Activated CD8-positive, alpha-beta memory T cell treated with anti-CD3 and anti-CD28 coated beads for 36 hours (primary cell): ENCODE results near the gene ASF1B. TPM values are rescaled to one million over a fixed set of nuclear protein-coding genes. Genes with fewer than 3 reads are reported as not detected.

Experiments
- CTCF ChIA-PET: fragments of 350-600 bp; sonication (Branson Sonifier 250); formaldehyde crosslinking; loops from one replicate; lab custom pipeline; 2021; ENCODE audit warnings: antibody characterized with exemption; lab: Charles Lee
- POLR2A ChIA-PET: fragments of 350-600 bp; sonication (Branson Sonifier 250); formaldehyde crosslinking; loops from one replicate; lab custom pipeline; 2021; ENCODE audit warnings: antibody characterized with exemption; lab: Charles Lee
- total RNA-seq, 2 experiments: library from RNA; stranded (reverse); gene quantifications; one replicate each; pipeline ENCODE4 v1.2.3, GENCODE V29; 2021

ASF1B gene
- total RNA-seq, 2 experiments from 2014 or later, result 79.7 to 83.6 TPM

- POLR2A ChIA-PET, result no interaction called here
- CTCF ChIA-PET, result interaction anchor here (3.4 kb wide), 1 partner anchor 14 kb away, joined by 19 read pairs; no protein-coding TSS in a partner anchor
Measured at GRCh38 chr19:14101003-14101545, 35.3 kb downstream of the ASF1B start.

DNA sequence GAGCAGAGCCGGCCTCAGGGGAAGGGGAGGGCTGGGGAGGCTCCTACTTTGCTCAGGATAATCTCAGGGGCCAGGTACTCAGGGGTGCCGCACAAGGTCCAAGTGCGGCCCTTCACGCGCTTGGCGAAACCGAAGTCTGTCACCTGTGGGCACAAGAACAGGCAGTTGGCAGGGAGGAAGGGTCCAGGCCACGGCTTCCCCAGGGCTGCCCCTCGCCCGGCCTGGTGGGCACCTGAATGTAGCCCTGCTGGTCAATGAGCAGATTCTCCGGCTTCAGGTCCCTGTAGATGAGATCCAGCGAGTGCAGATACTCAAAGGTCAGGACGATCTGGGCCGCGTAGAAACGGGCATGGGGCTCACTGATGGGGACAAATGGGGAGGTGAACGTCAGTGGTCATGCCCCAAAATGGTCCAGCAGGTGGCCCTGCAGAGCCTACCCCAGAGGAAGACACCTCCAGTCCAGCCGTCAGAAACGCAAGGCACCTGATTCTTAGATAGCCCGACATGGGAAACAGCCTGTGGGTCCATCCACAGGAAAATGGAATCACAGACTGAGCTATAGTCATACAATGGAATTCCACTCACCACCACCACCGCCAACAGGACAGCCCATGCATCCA is 38.7 kb downstream of the ASF1B start:
- CTCF ChIA-PET, result no interaction called here
- POLR2A ChIA-PET, result no interaction called here

DNA sequence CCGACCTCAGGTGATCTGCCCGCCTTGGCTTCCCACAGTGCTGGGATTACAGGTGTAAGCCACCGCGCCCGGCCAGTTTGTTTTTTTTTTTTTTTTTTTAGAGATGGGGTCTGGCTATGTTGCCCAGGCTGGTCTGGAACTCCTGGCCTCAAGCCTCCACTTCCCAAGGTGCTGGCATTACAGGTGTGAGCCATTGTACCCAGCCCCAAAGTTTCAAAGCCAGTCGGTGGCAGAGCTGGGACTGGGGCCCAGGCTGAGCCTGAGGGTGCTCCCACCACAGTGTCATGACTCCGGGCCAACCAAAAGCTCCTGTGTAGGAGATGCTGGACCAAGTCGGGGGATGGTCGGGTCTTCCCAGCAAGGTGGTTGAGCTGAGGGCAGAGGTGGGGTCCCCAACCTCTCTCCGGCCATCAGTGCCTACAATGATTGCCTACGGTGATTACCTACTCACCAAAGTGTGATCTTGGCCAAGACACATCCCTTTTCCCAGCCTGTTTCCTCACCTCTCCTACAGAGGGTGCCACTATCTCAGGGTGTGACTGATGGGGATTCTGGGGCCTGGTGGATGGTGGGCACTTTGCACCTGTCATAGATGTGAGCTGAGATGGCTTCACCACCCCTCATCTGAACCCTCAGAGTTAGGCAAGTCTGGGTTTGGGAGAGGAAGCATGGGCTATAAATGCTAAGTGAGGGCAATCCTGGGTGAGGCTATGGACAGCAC is 40.0 kb downstream of the ASF1B start:
- POLR2A ChIA-PET, result no interaction called here

GRCh38 chr19:14094854-14095253 is 41.5 kb downstream of the ASF1B start:
- ChIA-PET POLR2A (no interaction called here), CTCF (interaction anchor here (2.2 kb wide), 1 partner anchor 19 kb away, joined by 6 read pairs; no protein-coding TSS in a partner anchor)

More for the DNA sequence above, 40.0 kb downstream of the ASF1B start:
- CTCF ChIA-PET, result interaction anchor here (0.7 kb wide), 2 partner anchors 144 to 388 kb away, joined by 4 to 6 read pairs; no protein-coding TSS in a partner anchor

- CTCF ChIA-PET, result interaction anchor here (1.1 to 2.2 kb wide), 3 partner anchors 19 to 22 kb away, joined by 3 to 6 read pairs (median 6); a partner anchor contains a TSS
- POLR2A ChIA-PET, result no interaction called here
Measured at GRCh38 chr19:14093117-14093823, 43.1 kb downstream of the ASF1B start.

DNA sequence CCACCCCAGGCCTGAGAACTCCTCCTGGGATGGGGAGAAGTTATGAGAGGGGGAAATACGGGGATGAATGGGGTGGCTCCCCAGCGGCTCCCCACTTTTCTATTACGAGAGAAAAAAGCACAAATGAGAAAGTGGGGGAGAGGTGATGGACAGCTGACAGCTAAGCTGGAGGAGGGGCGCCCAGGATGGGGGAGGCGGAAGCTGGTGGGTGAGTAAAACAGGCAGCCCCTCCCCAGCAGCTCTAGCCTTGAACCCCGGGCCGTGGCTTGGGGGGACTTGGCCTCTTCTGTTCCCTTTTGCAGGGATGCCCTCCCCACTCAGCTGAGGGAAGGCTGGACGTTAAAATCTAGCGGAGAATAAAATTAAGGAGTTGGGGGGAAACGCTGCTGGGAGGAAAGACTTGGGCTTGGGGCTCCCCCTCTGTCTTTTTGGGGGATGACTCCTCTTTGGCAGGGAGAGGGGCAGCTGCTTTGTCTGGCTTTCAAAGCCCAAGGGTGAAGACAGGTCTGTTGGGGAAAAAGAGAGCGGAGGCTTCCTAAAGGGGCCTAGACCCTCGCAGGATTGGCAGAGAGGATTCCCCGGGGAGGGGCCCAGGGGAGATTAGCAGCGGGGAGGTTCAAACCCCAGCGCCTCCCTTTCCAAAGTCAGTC is 44.5 kb downstream of the ASF1B start:
- ChIA-PET CTCF (interaction anchor here (0.8 to 1.3 kb wide), 2 partner anchors 23 to 33 kb away, joined by 3 to 6 read pairs; no protein-coding TSS in a partner anchor), POLR2A (interaction anchor here (0.8 to 1.7 kb wide), 3 partner anchors 10 to 45 kb away, joined by 4 to 8 read pairs (median 4); no protein-coding TSS in a partner anchor)

DNA sequence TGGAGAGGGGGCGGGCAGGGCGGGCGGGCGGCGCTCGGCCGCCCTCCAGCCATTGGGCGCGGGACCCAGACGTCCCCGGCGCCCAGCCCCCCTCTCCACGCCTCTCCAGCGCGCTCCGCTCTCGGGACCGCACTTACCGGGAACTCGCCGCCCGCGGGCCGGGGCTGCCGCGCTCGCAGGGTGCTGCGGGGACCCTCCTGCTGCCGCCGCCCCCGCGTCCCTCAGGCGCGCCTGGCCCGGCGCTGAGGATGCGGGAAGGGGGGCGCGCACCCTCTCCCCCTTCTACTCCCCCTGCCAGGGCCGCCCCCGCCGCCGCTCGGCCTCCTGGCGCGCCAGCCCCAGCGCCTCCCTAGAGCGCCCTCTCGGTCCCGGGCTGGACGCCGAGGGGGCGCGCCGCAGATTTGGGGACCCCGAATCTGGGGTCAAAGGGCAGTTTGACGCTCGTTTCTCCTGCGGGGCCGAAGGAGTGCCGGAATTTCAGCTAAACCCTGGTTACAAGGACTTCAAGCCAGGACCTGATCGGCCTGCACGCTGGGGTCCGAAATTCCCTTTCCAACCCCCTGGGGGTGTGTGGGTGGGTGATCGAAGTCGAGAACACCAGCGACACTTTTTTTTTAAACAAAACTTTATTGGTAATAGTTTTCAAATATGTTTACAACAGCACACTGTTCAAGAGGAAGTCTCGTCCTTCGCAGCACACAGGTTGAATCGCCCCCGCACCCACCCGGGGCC is 45.1 kb downstream of the ASF1B start:
- ChIA-PET POLR2A (interaction anchor here (0.8 to 1.7 kb wide), 3 partner anchors 9 to 46 kb away, joined by 4 to 8 read pairs (median 4); no protein-coding TSS in a partner anchor), CTCF (interaction anchor here (0.8 to 1.3 kb wide), 2 partner anchors 23 to 32 kb away, joined by 3 to 6 read pairs; no protein-coding TSS in a partner anchor)

DNA sequence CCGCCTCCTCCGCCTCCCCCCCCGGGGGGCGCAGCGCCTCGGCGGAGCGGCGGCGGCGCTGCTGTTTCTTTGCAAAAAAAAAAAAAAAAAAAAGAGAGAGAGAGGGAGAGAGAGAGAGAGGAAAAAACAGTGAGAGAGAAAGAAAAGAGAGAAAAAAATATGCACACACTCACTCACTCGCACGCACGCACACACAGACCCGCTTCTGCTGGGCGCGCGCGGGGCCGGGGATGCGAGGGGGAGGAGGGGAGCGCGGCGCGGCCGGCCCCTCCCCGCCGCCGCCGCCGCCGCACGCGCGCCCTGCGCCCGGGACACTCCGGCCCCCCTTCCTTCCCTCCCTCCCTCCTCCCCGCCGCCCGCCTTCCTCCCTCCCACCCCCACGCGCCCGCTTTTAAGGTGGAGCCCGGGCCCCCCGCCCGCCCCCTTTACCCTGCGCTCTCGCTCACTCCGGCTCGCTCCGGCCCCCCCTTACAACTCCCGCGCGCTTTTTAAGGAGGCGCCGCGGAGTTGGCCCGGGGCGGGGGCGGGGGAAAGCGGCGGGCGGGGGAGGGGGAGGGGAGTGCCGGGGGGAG is 45.8 kb downstream of the ASF1B start, which contains the start of gene SAMD1:
Gene SAMD1 (minus strand): TSS at position 243 of the 572 bp plus-strand sequence.
- ChIA-PET POLR2A (interaction anchor here (1.0 to 1.7 kb wide), 2 partner anchors 46 to 481 kb away, joined by 3 to 8 read pairs; partner anchors contain the start of gene NDUFB7), CTCF (interaction anchor here (1.3 kb wide), 1 partner anchor 24 kb away, joined by 6 read pairs; no protein-coding TSS in a partner anchor)

DNA sequence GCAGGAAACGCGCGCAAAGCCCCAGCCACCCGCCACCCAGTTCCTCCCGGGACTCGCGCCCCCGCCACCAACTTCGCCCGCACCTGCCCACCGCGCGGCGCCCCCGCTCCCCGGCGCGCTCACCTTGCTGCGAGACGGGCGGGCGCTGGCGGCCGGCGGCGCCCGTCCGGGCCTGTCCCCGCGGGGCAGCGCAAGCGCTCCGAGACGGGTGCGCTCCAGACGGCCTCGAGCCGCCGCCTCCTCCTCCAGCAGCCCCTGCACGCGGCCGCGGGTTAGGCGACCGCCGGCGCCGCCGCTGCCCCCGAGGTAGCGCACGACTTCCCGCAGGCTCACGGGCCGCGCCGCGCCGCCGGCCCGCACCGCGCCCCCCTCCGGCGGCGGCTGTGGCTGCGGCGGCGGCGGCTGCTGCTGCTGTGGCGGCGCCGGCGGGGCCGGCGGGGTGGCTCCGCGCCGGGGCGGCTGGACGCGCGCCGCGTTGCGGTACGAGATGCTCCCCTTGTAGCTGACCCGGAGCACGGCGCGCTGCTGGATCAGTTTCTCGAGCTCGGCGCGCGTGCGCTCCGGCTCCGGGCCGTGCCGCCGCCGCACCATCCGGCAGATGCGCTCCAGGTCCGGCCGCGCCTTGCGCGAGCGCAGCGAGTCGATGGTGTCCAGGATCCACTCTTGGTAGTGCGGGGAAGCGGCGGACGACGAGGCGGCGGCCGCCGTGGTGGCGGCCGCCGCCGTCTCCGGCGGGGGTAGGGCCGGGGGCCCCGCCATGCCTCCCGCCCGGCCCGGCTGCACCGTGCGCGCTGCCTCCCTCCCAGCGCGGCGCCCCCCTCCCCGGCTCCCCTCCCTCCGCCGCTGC is 46.5 kb downstream of the ASF1B start:
- ChIA-PET POLR2A (interaction anchor here (1.0 kb wide), 1 partner anchor 482 kb away, joined by 3 read pairs; the partner anchor contains the start of gene NDUFB7), CTCF (interaction anchor here (0.7 kb wide), 2 partner anchors 95 to 246 kb away, joined by 3 to 6 read pairs; no protein-coding TSS in a partner anchor)

DNA sequence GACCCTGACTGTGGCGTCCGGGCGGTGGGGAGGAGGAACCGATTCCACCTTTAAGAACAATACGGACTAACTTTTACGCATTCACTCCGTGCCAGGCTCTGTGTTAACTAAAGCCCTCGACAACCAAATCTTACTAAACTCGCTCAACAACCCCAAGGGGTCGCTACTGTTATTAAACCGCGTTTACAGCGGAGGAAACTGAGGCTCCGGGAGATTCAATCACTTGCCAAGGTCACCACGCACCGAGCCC is 47.1 kb downstream of the ASF1B start:
- ChIA-PET CTCF (interaction anchor here (0.7 kb wide), 1 partner anchor 14 kb away, joined by 4 read pairs; no protein-coding TSS in a partner anchor), POLR2A (no interaction called here)

GRCh38 chr19:14088634-14089411 is 47.6 kb downstream of the ASF1B start:
- CTCF ChIA-PET, result interaction anchor here (0.7 kb wide), 1 partner anchor 13 kb away, joined by 4 read pairs; no protein-coding TSS in a partner anchor
- POLR2A ChIA-PET, result no interaction called here

DNA sequence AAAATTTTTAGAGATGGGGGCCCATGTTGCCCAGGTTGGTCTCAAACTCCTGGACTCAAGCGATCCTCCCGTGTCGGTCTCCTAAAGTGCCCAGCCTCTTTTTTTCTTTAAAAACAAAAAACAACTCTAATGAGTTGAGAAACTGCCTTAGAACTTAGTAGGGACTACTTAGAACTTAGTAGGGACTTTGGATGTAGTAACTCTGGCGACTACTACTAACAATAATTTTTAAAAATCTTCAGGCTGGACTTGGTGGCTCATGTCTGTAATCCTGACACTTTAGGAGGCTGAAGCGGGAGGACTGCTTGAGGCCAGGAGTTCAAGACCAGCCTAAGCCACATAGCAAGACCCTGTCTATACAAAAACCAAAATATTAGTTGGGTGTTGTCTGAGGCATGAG is 50.3 kb downstream of the ASF1B start:
- CTCF ChIA-PET, result no interaction called here

DNA sequence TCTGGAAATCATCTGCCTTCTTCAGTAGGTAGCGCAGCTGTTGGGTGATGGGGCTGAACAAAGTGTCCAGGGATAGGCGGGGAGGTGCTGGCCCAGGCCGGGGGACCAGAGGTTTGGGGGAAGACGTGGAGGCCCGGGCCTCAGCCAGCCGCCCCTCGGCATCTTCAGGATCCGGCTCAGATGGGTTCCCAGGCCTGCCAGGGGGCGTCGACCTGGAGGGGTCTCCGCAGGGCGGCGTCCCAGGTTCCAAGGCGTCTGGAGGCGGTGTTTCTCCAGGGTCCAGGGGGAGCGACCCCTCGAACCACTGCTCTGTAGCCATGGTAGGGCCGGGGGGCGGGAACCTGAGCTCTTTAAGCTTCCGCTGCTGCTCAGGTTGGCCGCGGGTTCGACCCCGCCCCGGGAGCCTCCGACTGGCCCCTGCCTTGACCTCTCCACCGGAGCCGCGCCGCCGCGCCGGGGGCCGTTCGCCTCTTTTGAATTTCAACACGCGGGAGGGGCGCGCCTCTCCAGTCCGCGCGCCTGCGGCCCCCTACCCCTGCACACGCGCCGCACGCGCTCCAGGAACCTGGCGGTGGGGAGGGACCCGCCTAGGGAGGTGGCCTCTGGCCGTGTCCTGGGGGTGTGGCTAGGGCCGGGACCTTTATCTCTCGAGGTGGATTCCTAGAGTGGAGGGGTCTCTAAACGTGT is 50.9 kb downstream of the ASF1B start, which contains the start of gene C19orf67:
Gene C19orf67 (minus strand): TSS at position 475 of the 687 bp plus-strand sequence. CDS start 156 bp downstream, at position 319.
- ChIA-PET POLR2A (no interaction called here), CTCF (interaction anchor here (1.1 kb wide), 1 partner anchor 29 kb away, joined by 5 read pairs; no protein-coding TSS in a partner anchor)

More for the DNA sequence above, 50.3 kb downstream of the ASF1B start:
- POLR2A ChIA-PET, result no interaction called here

DNA sequence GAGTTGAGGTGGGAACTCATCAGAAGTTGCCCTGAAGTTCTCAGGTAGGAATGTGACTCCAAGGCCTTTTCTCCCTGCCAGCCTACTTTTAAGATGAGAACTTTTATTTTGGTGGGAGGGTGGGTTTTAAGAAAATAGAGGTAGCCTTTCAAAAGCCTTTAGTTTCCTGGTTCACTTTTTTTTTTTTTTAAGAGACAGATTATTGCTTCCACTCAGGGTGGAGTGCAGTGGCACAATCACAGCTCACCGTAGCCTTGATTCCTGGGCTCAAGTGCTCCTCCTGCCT is 53.8 kb downstream of the ASF1B start:
- CTCF ChIA-PET, result interaction anchor here (2.2 kb wide), 2 partner anchors 9 to 23 kb away, joined by 7 read pairs; no protein-coding TSS in a partner anchor
- POLR2A ChIA-PET, result interaction anchor here (1.0 kb wide), 1 partner anchor 9 kb away, joined by 4 read pairs; no protein-coding TSS in a partner anchor
